Neural progenitor cell (in vitro differentiated cells): ENCODE data around the gene CHRNB4.

ENCODE experiments used
- EZH2 ChIP-seq: fragments of 200-600 bp; sonication (generic); IDR thresholded peaks from 2 replicates; pipeline ENCODE4 v1.6.1; 2017; ENCODE audit warnings: antibody characterized with exemption, mild to moderate bottlenecking, moderate library complexity
- TF ChIP-seq, protein P1 (sequence below): fragments of 200-600 bp; sonication (generic); IDR thresholded peaks from 2 replicates; pipeline ENCODE4 v1.5.1; 2017; ENCODE audit warnings: antibody characterized with exemption, mild to moderate bottlenecking

DNA sequence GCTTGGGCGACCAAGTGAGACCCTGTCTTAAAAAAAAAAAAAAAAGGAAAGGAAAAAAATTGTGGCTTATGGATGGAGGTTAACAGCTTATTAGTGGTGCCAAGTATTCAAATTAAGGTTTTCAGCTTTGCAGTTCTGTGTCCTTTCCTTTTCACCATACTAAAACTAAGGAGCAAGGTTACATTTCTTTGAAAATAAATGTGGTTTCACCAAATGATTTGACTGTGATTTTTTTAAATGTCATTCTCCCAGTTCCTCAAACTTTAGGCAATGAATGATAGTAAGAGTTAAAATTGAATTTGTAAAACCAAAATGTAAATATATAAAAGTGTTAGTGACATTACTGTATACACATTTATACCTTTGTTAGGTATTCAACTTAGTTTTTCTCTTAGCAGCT, 66.1 kb downstream of the CHRNB4 start:
- TF ChIP-seq, protein P1, sequence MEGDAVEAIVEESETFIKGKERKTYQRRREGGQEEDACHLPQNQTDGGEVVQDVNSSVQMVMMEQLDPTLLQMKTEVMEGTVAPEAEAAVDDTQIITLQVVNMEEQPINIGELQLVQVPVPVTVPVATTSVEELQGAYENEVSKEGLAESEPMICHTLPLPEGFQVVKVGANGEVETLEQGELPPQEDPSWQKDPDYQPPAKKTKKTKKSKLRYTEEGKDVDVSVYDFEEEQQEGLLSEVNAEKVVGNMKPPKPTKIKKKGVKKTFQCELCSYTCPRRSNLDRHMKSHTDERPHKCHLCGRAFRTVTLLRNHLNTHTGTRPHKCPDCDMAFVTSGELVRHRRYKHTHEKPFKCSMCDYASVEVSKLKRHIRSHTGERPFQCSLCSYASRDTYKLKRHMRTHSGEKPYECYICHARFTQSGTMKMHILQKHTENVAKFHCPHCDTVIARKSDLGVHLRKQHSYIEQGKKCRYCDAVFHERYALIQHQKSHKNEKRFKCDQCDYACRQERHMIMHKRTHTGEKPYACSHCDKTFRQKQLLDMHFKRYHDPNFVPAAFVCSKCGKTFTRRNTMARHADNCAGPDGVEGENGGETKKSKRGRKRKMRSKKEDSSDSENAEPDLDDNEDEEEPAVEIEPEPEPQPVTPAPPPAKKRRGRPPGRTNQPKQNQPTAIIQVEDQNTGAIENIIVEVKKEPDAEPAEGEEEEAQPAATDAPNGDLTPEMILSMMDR, result no peak
- TF ChIP-seq EZH2, result no peak
